HG03342 (cell line): ENCODE results near the gene ZP1.
"Not testable (repeated sequence)": the region's sequence is repeated elsewhere in the genome, so short reads cannot be mapped to it uniquely, and the experiment has no call there.

Source experiments
- ATAC-seq: cut with Tn5 transposase; IDR thresholded peaks from one replicate; pipeline ENCODE4 v1.9.1; 2021; ENCODE audit warnings: mild to moderate bottlenecking, moderate library complexity; ENCODE audit not compliant: unreplicated experiment

ZP1 gene

GRCh38 chr11:60866911-60867870 lies at the start of gene ZP1:
Gene ZP1 (plus strand): TSS chr11:60867542. CDS start chr11:60867562, 20 bp downstream.
- ATAC-seq = no peak

GRCh38 chr11:60818057-60818456 lies 49.3 kb upstream of the ZP1 start:
- no peak for ATAC-seq

- ATAC-seq = no peak
These were observed 45.3 kb upstream of the ZP1 start for GRCh38 chr11:60821827-60822599.

- ATAC-seq = not testable (repeated sequence)
These were observed 43.5 kb upstream of the ZP1 start for GRCh38 chr11:60823745-60824306.

- no peak for ATAC-seq
These were observed 42.2 kb upstream of the ZP1 start for GRCh38 chr11:60825118-60825517.

- ATAC-seq = no peak
These were observed 41.6 kb upstream of the ZP1 start for GRCh38 chr11:60825790-60826189.

- peak; percentile 46 for ATAC-seq
These were observed 36.7 kb upstream of the ZP1 start for GRCh38 chr11:60830478-60831142.

GRCh38 chr11:60831143-60831500 lies 36.2 kb upstream of the ZP1 start:
- ATAC-seq = peak; percentile 86

- ATAC-seq = no peak
These were observed 35.8 kb upstream of the ZP1 start for GRCh38 chr11:60831501-60832079.

- no peak for ATAC-seq
These were observed 32.4 kb upstream of the ZP1 start for GRCh38 chr11:60834742-60835533.

- no peak for ATAC-seq
These were observed 31.9 kb upstream of the ZP1 start for GRCh38 chr11:60835534-60835846.

GRCh38 chr11:60836866-60837515 lies 30.4 kb upstream of the ZP1 start:
- no peak for ATAC-seq

GRCh38 chr11:60838132-60838531 lies 29.2 kb upstream of the ZP1 start:
- ATAC-seq = no peak

GRCh38 chr11:60840470-60841430 lies 26.6 kb upstream of the ZP1 start:
- ATAC-seq = no peak

- peak; percentile 83 for ATAC-seq
These were observed 25.3 kb upstream of the ZP1 start, which contains the start of gene CCDC86 for GRCh38 chr11:60841797-60842667. Gene CCDC86 (plus strand): TSS chr11:60842113. CDS start chr11:60842125, 12 bp downstream.

GRCh38 chr11:60842668-60843600 lies 24.4 kb upstream of the ZP1 start:
- ATAC-seq = no peak
